Activated B cell treated with CpG ODN at 0.5 μM for 24 hours (primary cell): ENCODE data around the gene LRRC4C. TPM values are rescaled to one million over a fixed set of nuclear protein-coding genes. Genes with fewer than 3 reads are reported as not detected.

Source experiments
- ATAC-seq: fragments of 200-7000 bp; cut with Tn5 transposase; one replicate; pipeline ENCODE4 v1.10.0; 2021; ENCODE audit warnings: low read depth, mild to moderate bottlenecking, moderate library complexity
- CTCF ChIA-PET: fragments of 350-600 bp; sonication (Branson Sonifier 250); formaldehyde crosslinking; loops from one replicate; lab custom pipeline; 2021; ENCODE audit warnings: antibody characterized with exemption; lab: Charles Lee
- POLR2A ChIA-PET: fragments of 350-600 bp; sonication (Branson Sonifier 250); formaldehyde crosslinking; loops from one replicate; lab custom pipeline; 2021; ENCODE audit warnings: antibody characterized with exemption; lab: Charles Lee
- DNase-seq: peaks from one replicate; pipeline ENCODE4 v3.0.0; 2022
- H3K27ac Mint-ChIP-seq: one replicate; pipeline ENCODE4 v1.8.0; 2020; ENCODE audit warnings: mixed read lengths
- H3K27me3 Mint-ChIP-seq: one replicate; pipeline ENCODE4 v1.8.0; 2021; ENCODE audit warnings: mixed read lengths
- H3K36me3 Mint-ChIP-seq: one replicate; pipeline ENCODE4 v1.8.0; 2021; ENCODE audit warnings: low read depth, mixed read lengths
- H3K4me1 Mint-ChIP-seq: one replicate; pipeline ENCODE4 v1.8.0; 2021; ENCODE audit warnings: mixed read lengths
- H3K4me3 Mint-ChIP-seq: one replicate; pipeline ENCODE4 v1.8.0; 2020; ENCODE audit warnings: mild to moderate bottlenecking, mixed read lengths
- H3K9me3 Mint-ChIP-seq: one replicate; pipeline ENCODE4 v1.8.0; 2020; ENCODE audit warnings: mixed read lengths
- intact Hi-C: fragments of 100-400 bp; cut with micrococcal nuclease; formaldehyde crosslinking; loops from one replicate; pipeline ENCODE4 v1.15.1; 2024
- total RNA-seq: library from RNA; stranded (reverse); gene quantifications from 2 replicates; pipeline ENCODE4 v1.2.3, GENCODE V29; 2022
- TF ChIP-seq, protein P1 (sequence below): fragments of 200-600 bp; IDR thresholded peaks from one replicate; pipeline ENCODE4 v1.8.0; 2022; ENCODE audit warnings: antibody characterized with exemption, mild to moderate bottlenecking

Gene LRRC4C
- total RNA-seq, 1 donor from 2014 or later, result not detected

DNA sequence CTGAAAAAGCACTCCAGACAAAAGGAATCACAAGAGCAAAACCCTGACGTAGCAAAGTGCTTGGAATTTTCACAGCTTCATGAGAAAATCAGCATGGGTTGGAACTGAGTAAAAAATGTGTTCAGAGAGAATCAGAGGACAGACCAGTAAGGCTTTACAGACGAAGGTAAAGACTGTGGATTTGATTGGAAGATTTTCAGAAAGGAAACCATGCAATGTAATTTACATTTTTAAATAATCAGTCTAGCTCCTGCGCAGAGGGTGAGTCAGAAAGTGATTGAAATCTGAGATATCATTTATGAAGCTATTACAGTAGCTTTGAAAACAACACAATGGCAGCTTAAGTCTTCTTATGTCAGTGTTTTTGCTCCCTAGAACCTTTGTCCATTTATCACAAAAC is 1122.3 kb downstream of the LRRC4C start:
- ATAC-seq (no peak), DNase-seq (no peak)
- intact Hi-C loops, result no loop called here
- ChIA-PET POLR2A (no interaction called here), CTCF (no interaction called here)
- H3K36me3 Mint-ChIP-seq, result no peaks in the 10 kb centered on the region
- H3K9me3 Mint-ChIP-seq, result peaks cover 8% of the 10 kb centered on the region
- H3K4me3 Mint-ChIP-seq, result no peak overlapping the region
- no peak overlapping the region for H3K27ac Mint-ChIP-seq
- H3K4me1 Mint-ChIP-seq, result no peaks in the 10 kb centered on the region
- no peaks in the 10 kb centered on the region for H3K27me3 Mint-ChIP-seq
- TF ChIP-seq, protein P1, sequence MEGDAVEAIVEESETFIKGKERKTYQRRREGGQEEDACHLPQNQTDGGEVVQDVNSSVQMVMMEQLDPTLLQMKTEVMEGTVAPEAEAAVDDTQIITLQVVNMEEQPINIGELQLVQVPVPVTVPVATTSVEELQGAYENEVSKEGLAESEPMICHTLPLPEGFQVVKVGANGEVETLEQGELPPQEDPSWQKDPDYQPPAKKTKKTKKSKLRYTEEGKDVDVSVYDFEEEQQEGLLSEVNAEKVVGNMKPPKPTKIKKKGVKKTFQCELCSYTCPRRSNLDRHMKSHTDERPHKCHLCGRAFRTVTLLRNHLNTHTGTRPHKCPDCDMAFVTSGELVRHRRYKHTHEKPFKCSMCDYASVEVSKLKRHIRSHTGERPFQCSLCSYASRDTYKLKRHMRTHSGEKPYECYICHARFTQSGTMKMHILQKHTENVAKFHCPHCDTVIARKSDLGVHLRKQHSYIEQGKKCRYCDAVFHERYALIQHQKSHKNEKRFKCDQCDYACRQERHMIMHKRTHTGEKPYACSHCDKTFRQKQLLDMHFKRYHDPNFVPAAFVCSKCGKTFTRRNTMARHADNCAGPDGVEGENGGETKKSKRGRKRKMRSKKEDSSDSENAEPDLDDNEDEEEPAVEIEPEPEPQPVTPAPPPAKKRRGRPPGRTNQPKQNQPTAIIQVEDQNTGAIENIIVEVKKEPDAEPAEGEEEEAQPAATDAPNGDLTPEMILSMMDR, result no peak

DNA sequence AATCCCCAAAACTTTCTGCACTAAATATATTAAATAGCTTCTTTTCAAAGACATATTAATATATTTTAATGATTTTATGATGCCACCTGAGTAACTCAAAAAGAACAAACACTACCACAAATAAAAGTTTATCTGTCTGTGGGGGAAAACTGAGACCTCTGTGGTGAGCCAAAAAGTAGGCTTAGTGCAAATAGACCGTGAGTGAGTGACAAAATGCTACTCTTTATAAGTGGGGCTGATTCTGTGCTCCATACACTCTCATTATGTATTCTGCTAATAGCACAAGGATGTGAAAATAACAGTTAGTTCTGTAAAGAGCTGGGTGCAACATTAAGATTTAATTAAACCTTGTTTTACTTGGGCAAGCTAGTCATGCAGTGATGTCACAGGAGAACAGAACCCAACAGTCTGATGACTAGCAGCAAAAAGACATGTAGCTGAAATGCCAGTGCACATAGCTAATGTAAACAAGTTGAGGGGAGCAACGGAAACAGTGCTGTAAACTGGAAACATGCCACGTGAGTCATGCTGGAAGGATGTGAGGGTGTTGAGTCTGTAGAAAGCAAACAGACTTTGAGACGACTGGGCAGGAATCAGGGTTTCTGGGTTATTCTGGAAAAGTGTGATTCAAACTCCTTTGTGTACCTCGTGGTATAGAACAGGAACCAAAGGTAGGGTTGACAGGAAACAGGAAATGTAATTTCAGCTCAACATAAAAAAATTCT is 1130.4 kb downstream of the LRRC4C start:
- DNase-seq, result no peak
- H3K36me3 Mint-ChIP-seq, result no peaks in the 10 kb centered on the region
- ChIA-PET POLR2A (no interaction called here), CTCF (no interaction called here)
- no peak overlapping the region for H3K27ac Mint-ChIP-seq
- no peak for ATAC-seq
- H3K4me1 Mint-ChIP-seq, result no peaks in the 10 kb centered on the region
- H3K4me3 Mint-ChIP-seq, result no peak overlapping the region
- TF ChIP-seq, protein P1, result no peak
- intact Hi-C loops, result no loop called here
- no peaks in the 10 kb centered on the region for H3K27me3 Mint-ChIP-seq
- peaks cover 6% of the 10 kb centered on the region for H3K9me3 Mint-ChIP-seq

DNA sequence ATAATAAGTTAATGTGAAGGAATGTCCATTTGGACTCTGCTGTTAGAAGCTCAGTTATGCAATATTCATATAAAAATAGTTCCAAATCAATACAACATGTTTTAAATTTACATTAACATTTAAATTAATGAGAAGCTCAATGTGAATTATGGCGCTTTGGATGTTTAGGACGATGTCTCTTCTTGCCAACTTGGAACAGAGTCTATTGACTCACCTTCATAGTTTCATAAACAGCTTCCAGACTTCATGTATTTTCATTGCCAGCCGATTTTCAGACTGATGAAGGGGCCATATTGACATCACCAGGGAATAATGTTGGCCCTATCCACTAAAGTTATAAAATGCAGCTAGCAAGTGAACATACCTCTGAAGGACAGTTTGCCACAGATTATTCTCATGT is 1136.2 kb downstream of the LRRC4C start:
- Mint-ChIP-seq H3K9me3 (peaks cover 2% of the 10 kb centered on the region), H3K27me3 (no peaks in the 10 kb centered on the region), H3K36me3 (no peaks in the 10 kb centered on the region), H3K4me1 (no peaks in the 10 kb centered on the region), H3K27ac (no peak overlapping the region), H3K4me3 (no peak overlapping the region)
- TF ChIP-seq, protein P1, result no peak
- intact Hi-C loops, result no loop called here
- POLR2A ChIA-PET, result no interaction called here
- DNase-seq, result no peak
- no peak for ATAC-seq
- CTCF ChIA-PET, result no interaction called here

DNA sequence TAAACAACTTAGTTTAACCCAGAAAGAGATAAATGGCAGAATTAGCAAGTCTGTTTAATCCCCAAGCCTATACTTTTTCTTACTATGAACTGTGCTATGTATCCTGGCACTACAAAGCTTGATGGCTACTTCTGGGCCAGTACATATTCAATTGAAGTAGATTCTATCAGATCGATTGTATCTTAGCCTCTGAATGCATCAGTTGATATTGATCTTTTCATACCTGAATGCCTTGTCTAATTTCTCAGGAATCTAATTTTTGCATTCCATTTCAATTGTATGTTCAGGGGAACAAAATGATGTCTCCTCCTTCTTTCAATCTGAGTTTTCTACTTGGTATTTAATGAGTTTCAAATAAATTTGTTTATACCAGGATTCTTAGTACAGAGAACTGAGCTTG is 1137.9 kb downstream of the LRRC4C start:
- DNase-seq, result no peak
- no peaks in the 10 kb centered on the region for H3K36me3 Mint-ChIP-seq
- no peak overlapping the region for H3K4me3 Mint-ChIP-seq
- H3K27ac Mint-ChIP-seq, result no peak overlapping the region
- H3K27me3 Mint-ChIP-seq, result no peaks in the 10 kb centered on the region
- H3K9me3 Mint-ChIP-seq, result peaks cover 2% of the 10 kb centered on the region
- no peaks in the 10 kb centered on the region for H3K4me1 Mint-ChIP-seq
- no peak for ATAC-seq
- intact Hi-C loops, result no loop called here
- ChIA-PET CTCF (no interaction called here), POLR2A (no interaction called here)
- TF ChIP-seq, protein P1, result no peak

DNA sequence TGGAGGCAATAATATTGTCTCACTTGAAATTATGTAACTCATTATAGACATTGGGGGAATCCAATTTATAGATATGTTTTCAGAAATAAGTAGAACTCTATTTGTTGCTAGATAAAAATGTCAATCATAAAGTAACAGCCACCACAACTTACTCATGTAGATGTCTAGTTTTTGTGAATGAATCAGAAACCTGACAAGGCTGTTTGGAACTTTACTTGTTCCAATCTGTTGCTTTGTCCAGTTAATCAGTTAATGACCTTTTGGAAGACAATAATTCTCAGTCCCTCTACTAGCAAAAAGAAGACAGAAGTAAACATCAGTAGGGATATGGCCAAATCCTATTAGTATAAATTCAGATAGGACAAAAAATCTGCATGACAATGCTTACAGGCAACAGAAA is 1143.3 kb downstream of the LRRC4C start:
- H3K4me1 Mint-ChIP-seq, result no peaks in the 10 kb centered on the region
- DNase-seq (no peak), ATAC-seq (no peak)
- H3K9me3 Mint-ChIP-seq, result peaks cover 3% of the 10 kb centered on the region
- CTCF ChIA-PET, result interaction anchor here (0.6 kb wide), 1 partner anchor 22 kb away, joined by 5 read pairs; no protein-coding TSS in a partner anchor
- POLR2A ChIA-PET, result no interaction called here
- H3K4me3 Mint-ChIP-seq, result no peak overlapping the region
- H3K27ac Mint-ChIP-seq, result no peak overlapping the region
- TF ChIP-seq, protein P1, result no peak
- H3K27me3 Mint-ChIP-seq, result no peaks in the 10 kb centered on the region
- H3K36me3 Mint-ChIP-seq, result no peaks in the 10 kb centered on the region
- intact Hi-C loops, result no loop called here
